ENCODE data around the gene TMED3.

TMED3 gene

DNA sequence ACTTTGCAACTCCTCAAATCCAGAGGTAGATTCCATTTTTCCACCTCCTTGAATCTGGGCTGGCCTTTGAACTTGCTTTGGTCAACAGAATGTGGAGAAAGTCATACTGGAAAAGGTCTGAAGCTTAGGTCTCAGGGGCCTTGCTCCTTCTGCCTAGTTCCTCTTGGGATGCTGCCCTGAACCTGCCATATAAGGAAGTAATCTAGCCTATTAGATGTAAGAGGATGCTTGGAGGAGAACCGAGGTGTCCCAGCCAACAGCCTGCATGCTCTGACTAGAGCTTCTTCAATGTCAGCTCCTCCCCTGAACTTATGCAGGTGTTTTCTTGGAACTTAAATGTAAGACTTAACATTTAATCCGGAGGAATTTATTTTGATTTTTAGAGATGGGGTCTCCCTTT, 2.0 kb upstream of the TMED3 start:
- TF ChIP-seq, protein P1, sequence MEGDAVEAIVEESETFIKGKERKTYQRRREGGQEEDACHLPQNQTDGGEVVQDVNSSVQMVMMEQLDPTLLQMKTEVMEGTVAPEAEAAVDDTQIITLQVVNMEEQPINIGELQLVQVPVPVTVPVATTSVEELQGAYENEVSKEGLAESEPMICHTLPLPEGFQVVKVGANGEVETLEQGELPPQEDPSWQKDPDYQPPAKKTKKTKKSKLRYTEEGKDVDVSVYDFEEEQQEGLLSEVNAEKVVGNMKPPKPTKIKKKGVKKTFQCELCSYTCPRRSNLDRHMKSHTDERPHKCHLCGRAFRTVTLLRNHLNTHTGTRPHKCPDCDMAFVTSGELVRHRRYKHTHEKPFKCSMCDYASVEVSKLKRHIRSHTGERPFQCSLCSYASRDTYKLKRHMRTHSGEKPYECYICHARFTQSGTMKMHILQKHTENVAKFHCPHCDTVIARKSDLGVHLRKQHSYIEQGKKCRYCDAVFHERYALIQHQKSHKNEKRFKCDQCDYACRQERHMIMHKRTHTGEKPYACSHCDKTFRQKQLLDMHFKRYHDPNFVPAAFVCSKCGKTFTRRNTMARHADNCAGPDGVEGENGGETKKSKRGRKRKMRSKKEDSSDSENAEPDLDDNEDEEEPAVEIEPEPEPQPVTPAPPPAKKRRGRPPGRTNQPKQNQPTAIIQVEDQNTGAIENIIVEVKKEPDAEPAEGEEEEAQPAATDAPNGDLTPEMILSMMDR (IDR thresholded peaks at IDR 0.05) = no peak

DNA sequence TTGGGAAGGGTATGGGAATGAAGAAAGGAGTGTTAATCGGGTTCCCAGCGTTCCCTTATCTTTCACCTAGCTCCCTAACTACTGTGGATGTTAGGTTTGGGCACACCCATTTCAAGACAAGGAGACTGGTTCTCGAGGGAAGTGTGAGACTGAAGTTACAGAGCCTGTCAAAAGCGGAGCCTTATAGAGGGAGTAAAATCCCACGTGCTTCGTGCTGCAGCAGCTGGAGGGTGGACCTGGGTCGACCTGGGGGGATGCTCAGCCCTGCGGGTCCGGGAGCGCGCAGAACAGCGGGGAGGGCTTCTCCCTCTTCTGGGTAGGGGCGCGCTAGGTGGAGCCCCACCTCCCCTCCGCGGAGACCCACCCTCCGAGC, 314 bp upstream of the TMED3 start:
- TF ChIP-seq, protein P1 (IDR thresholded peaks at IDR 0.05) = no peak

DNA sequence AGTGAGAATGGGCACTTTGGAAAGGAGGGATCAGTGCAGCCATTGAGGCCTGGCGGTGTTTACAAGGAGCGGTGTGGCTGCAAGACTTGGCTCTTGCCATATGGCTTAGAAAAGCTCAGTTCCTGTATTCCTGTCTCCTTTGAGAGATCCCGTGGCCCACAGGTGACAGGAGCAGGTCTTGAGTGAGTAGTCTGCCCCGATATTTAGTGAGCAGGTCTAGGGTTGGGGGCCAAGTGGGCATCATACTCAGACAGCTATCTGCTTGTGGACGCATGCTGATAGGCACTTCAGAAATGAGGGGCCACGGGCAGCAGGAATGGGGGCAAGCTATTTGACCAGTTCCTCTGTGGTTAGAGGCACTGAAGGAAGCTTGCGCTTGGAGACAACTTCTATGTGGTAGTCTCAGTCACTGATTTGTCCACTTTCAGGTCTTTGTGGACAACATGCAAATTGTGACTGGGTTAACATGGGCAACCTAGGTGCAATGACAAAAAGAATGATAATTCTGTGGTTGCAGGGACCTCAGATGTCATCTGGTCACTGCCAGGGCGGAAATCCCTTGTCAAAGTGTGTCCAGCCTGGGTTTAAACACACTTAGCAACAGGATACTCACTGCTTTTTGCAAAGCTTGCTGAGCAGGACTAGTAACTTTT, 1.1 kb downstream of the TMED3 start:
- TF ChIP-seq, protein P1 (IDR thresholded peaks at IDR 0.05) = no peak

DNA sequence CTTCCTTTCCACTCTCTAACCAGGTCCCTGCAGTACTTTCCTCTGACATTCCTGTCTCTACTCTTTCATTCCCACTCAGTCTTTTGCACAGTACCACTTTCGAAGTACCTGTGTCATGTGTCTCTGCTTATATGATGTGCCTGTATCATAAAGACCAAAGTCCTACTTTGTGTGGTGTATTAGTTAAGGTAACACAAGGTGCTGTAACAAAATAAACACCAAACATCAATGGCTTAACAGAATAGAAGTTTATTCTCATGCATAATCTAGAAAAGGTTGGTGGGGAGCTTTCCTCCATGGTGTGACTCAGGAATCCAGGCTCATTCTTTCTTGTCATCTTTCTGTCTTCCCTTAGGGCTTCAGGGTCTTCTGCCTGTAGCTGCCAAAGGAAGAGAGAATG, 3.3 kb downstream of the TMED3 start:
- TF ChIP-seq, protein P1 (IDR thresholded peaks at IDR 0.05) = no peak

DNA sequence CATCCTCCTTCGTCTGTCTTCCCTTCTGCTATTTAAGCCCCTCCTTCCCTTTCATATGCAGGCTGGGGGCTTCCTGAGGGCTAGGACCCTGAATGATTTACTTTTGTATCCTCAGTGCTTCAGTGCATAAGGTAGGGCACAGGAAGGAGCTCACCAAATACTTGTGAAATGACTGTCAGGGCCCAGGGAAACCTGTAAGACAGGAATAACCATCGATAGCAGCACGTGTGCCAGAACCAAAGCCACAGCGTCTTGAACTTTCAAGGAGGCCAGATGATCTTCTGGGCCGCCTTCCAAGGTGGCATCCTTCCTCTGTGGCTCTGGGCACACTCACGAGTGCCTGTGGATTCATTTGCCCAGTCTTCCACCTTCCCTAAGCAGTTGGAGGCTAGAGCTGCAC, 3.9 kb downstream of the TMED3 start:
- TF ChIP-seq, protein P1 (IDR thresholded peaks at IDR 0.05) = no peak

DNA sequence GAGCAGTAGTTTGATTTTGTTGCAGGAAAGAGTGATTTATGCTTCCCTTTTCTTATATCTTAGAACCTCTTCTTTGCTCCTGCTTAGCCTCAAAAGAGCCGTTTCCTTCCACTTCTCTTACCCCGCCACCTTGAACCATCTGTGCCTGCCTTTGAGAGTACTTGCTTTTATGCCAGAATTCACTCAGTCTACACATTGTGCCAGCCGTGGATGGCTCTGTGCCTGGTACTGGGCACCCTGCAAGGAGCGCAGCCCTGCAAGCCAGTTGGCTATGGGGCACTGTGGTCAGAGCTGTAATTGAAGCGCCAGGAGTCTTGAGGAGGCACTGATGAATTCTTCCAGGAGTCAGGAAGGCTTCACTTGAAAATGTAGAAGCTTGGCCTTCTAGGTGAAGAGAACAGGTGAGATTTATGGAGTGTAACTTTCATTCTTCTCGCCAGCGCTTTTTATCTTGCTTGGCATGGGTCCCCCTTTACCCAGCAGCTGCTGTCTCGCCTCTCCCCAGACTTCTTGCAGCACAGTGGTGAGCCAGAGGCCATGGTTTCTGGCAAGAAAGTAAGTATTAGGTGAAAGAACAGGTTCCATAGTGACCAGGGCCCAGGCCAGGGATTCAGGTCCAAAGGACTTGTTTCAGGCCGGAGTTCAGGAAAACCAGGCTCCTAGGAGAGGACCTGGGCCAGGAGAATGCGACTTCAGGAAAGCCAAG, 4.9 kb downstream of the TMED3 start:
- TF ChIP-seq, protein P1 (IDR thresholded peaks at IDR 0.05) = no peak

DNA sequence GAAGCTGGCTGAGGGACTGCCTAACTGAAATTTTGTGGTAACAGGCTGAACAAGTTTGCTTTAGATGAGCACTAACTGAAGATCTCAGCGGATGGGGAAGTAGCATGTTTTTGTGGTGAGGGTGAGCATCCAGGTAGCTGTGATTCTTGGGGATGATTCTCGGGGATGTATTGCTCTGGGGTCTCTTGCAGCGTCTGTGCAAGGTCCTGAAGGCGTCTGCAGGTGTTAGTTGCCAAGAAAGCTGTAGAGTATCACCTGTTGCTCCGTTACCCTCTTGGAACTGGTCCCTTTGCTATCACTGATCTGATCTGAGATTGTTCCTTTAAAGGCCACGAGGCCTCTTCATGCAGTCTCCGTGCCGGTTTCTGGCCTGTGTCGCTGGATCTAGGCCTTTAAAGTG, 6.0 kb downstream of the TMED3 start:
- TF ChIP-seq, protein P1 (IDR thresholded peaks at IDR 0.05) = no peak
